HCT116 (cell line): ENCODE results near the gene BMPER. TPM values are rescaled to one million over a fixed set of nuclear protein-coding genes. Genes with fewer than 3 reads are reported as not detected.

Source experiments
- ATAC-seq: fragments of 200-7000 bp; cut with Tn5 transposase; 2 replicates; pipeline ENCODE4 v1.9.1; 2020; ENCODE audit warnings: mild to moderate bottlenecking, moderate library complexity
- BruUV-seq: library from RNA; stranded (reverse); fragments of 400-500 nt; replicated peaks from 2 replicates; lab custom pipeline; 2021; lab: Mats Ljungman, UMichigan
- CTCF ChIA-PET: fragments of 300-600 bp; sonication (Branson Sonifier 250); formaldehyde crosslinking; loops from one replicate; lab custom pipeline; 2021; ENCODE audit warnings: antibody characterized with exemption; lab: Charles Lee
- POLR2A ChIA-PET: fragments of 300-600, 350-600 bp; sonication (Branson Sonifier 250); formaldehyde crosslinking; loops from one replicate; lab custom pipeline; 2021; ENCODE audit warnings: antibody characterized with exemption; lab: Charles Lee
- RAD21 ChIA-PET, 2 experiments: fragments of 300-600 bp; sonication (Branson Sonifier 250); formaldehyde crosslinking; loops; one replicate each; lab custom pipeline; 2023; ENCODE audit warnings: low total read pairs in 2 of 2; ENCODE audit not compliant: uncharacterized antibody in 2 of 2, unreplicated experiment in 2 of 2, low non-redundant PET in 1 of 2; lab: Charles Lee
- DNase-seq: peaks from one replicate; pipeline ENCODE4 v3.0.0-alpha.2; 2010; ENCODE audit warnings: low read depth, low spot score
- H2AFZ ChIP-seq: fragments of 200-600 bp; shearing (Covaris generic), sonication (generic); 2 replicates; pipeline ENCODE4 v1.6.1; 2017; ENCODE audit warnings: low read depth, mixed run types, mixed read lengths, antibody characterized with exemption, low read length; ENCODE audit not compliant: poor library complexity, severe bottlenecking
- H3K27ac ChIP-seq: 2 replicates; pipeline ENCODE4 v1.5.1; 2012; ENCODE audit warnings: low read depth, low read length
- H3K27me3 ChIP-seq: fragments of 200-600 bp; sonication (generic); 2 replicates; pipeline ENCODE4 v1.6.1; 2016; ENCODE audit warnings: mixed run types, low read length, mixed read lengths; ENCODE audit not compliant: insufficient read depth
- H3K36me3 ChIP-seq, 2 experiments: fragments of 200-500 bp in 1 of 2; fragments of 200-600 bp in 1 of 2; sonication (Bioruptor generic) in 1 of 2; sonication (generic) in 1 of 2; 2 replicates each; pipeline versions ENCODE4 v1.5.1 to v1.6.1; 2014 to 2016; ENCODE audit warnings: low read length in 2 of 2, inconsistent platforms in 1 of 2, mixed read lengths in 1 of 2, mixed run types in 1 of 2; ENCODE audit not compliant: insufficient read depth in 2 of 2, control insufficient read depth in 1 of 2
- H3K4me1 ChIP-seq, 2 experiments: fragments of 200-600 bp in 1 of 2; sonication (generic) in 1 of 2; 2 replicates each; pipeline versions ENCODE4 v1.5.1 to v1.6.1; 2012 to 2017; ENCODE audit warnings: low read length in 2 of 2, inconsistent platforms in 1 of 2, mild to moderate bottlenecking in 1 of 2, mixed read lengths in 1 of 2, mixed run types in 1 of 2, moderate library complexity in 1 of 2; ENCODE audit not compliant: insufficient read depth in 2 of 2, control insufficient read depth in 1 of 2
- H3K4me2 ChIP-seq: fragments of 200-600 bp; sonication (generic); 2 replicates; pipeline ENCODE4 v1.6.1; 2017; ENCODE audit warnings: mixed run types, low read length, mixed read lengths
- H3K4me3 ChIP-seq, 2 experiments: fragments of 200-600 bp in 1 of 2; sonication (generic) in 1 of 2; replicated peaks in 1 of 2; 2 replicates each; pipeline ENCODE4 v1.5.1; 2011 to 2016; ENCODE audit warnings: low read length in 2 of 2, control low read depth in 1 of 2, low read depth in 1 of 2, mild to moderate bottlenecking in 1 of 2, mixed read lengths in 1 of 2, mixed run types in 1 of 2
- H3K79me2 ChIP-seq: fragments of 200-600 bp; sonication (generic); 2 replicates; pipeline ENCODE4 v1.6.1; 2017; ENCODE audit warnings: mild to moderate bottlenecking, mixed run types, low read length, moderate library complexity, mixed read lengths; ENCODE audit not compliant: insufficient read depth
- H3K9ac ChIP-seq: fragments of 200-600 bp; sonication (generic); 2 replicates; pipeline ENCODE4 v1.6.1; 2016; ENCODE audit warnings: low read length, mixed read lengths
- H3K9me2 ChIP-seq: fragments of 200-600 bp; sonication (generic), shearing (Covaris generic); 2 replicates; pipeline ENCODE4 v1.6.1; 2017; ENCODE audit warnings: mixed run types, mild to moderate bottlenecking, moderate library complexity; ENCODE audit not compliant: insufficient read depth
- H3K9me3 ChIP-seq, 2 experiments: fragments of 200-500 bp in 1 of 2; fragments of 200-600 bp in 1 of 2; sonication (Bioruptor generic) in 1 of 2; sonication (generic) in 1 of 2; 2 replicates each; pipeline ENCODE4 v1.6.1; 2014 to 2017; ENCODE audit warnings: low read length in 2 of 2, mixed read lengths in 2 of 2, inconsistent platforms in 1 of 2, low read depth in 1 of 2, mild to moderate bottlenecking in 1 of 2, mixed run types in 1 of 2, moderate library complexity in 1 of 2; ENCODE audit not compliant: control insufficient read depth in 1 of 2, insufficient read depth in 1 of 2
- H4K20me1 ChIP-seq: fragments of 200-600 bp; sonication (generic), shearing (Covaris generic); 2 replicates; pipeline ENCODE4 v1.6.1; 2017; ENCODE audit warnings: mixed run types, mild to moderate bottlenecking, moderate library complexity; ENCODE audit not compliant: insufficient read depth
- ATF3 ChIP-seq: IDR thresholded peaks from 2 replicates; pipeline ENCODE4 v1.6.1; 2012
- CEBPB ChIP-seq: IDR thresholded peaks from 2 replicates; pipeline ENCODE4 v1.6.1; 2012; ENCODE audit warnings: low read depth
- ELF1 ChIP-seq: IDR thresholded peaks from 2 replicates; pipeline ENCODE4 v1.6.1; 2012; ENCODE audit warnings: low read depth, borderline replicate concordance
- EZH2 ChIP-seq: fragments of 200-600 bp; sonication (generic); IDR thresholded peaks from 2 replicates; pipeline ENCODE4 v1.6.1; 2017; ENCODE audit warnings: antibody characterized with exemption, mixed run types
- EZH2phosphoT487 ChIP-seq: fragments of 200-600 bp; IDR thresholded peaks from 2 replicates; pipeline ENCODE4 v1.6.1; 2018; ENCODE audit warnings: antibody characterized with exemption, borderline replicate concordance
- JUND ChIP-seq: IDR thresholded peaks from 2 replicates; pipeline ENCODE4 v1.6.1; 2012
- POLR2AphosphoS5 ChIP-seq: IDR thresholded peaks from 2 replicates; pipeline ENCODE4 v1.6.1; 2011; ENCODE audit warnings: mild to moderate bottlenecking, low read depth, low read length, moderate library complexity
- REST ChIP-seq: IDR thresholded peaks from 2 replicates; pipeline ENCODE4 v1.6.1; 2012; ENCODE audit warnings: low read depth
- SIN3A ChIP-seq: IDR thresholded peaks from 2 replicates; pipeline ENCODE4 v1.6.1; 2012; ENCODE audit warnings: low read depth
- SP1 ChIP-seq: IDR thresholded peaks from 2 replicates; pipeline ENCODE4 v1.6.1; 2012; ENCODE audit warnings: low read depth
- SRF ChIP-seq: IDR thresholded peaks from 2 replicates; pipeline ENCODE4 v1.6.1; 2012; ENCODE audit warnings: low read depth
- ZFX ChIP-seq: fragments of 450-650 bp; IDR thresholded peaks from 2 replicates; pipeline ENCODE4 v1.6.1; 2017
- intact Hi-C: fragments of 100-400 bp; cut with micrococcal nuclease; formaldehyde crosslinking; loops from 2 replicates; pipeline ENCODE4 v1.10.0; 2022
- total RNA-seq: library from RNA; stranded (reverse); gene quantifications from one replicate; pipeline ENCODE4 v1.2.1, GENCODE V29; 2021; ENCODE audit not compliant: unreplicated experiment
- TF ChIP-seq, protein P1 (sequence below): IDR thresholded peaks from 2 replicates; pipeline ENCODE4 v1.6.1; 2011; ENCODE audit warnings: mild to moderate bottlenecking, low read length, moderate library complexity; ENCODE audit not compliant: insufficient replicate concordance; ENCODE audit errors: extremely low read depth
- TF ChIP-seq, protein P2 (sequence below): IDR thresholded peaks from 2 replicates; pipeline ENCODE4 v1.6.1; 2012
- TF ChIP-seq, protein P3 (sequence below), 3 experiments: fragments of 200-600 bp in 1 of 3; sonication (generic) in 1 of 3; IDR thresholded peaks in 2 of 3; conservative IDR thresholded peaks in 1 of 3; 2 replicates each; pipeline ENCODE4 v1.5.1; 2012 to 2017; ENCODE audit warnings: low read depth in 2 of 3, low read length in 2 of 3, antibody characterized with exemption in 1 of 3, borderline replicate concordance in 1 of 3, control low read depth in 1 of 3, mild to moderate bottlenecking in 1 of 3, mixed read lengths in 1 of 3, mixed run types in 1 of 3, moderate library complexity in 1 of 3; ENCODE audit not compliant: insufficient read depth in 1 of 3

BMPER gene
- total RNA-seq, 1 experiment from 2014 or later: not detected

- Histone ChIP-seq H3K4me2 (no peak overlapping the region), H3K4me3 (no peak overlapping the region), H3K9me2 (no peaks in the 10 kb centered on the region), H3K27me3 (no peaks in the 10 kb centered on the region), H3K9ac (no peak overlapping the region)
- BruUV-seq: no TSS peak
- intact Hi-C loops: no loop called here
- DNase-seq (no peak), ATAC-seq (no peak)
- POLR2A ChIA-PET: no interaction called here
- TF ChIP-seq CEBPB (no peak), ATF3 (no peak), SRF (no peak), EZH2 (no peak), EZH2phosphoT487 (no peak), JUND (no peak), POLR2AphosphoS5 (no peak), SP1 (no peak), ZFX (no peak), REST (no peak), ELF1 (no peak), SIN3A (no peak)
- TF ChIP-seq, protein P1, sequence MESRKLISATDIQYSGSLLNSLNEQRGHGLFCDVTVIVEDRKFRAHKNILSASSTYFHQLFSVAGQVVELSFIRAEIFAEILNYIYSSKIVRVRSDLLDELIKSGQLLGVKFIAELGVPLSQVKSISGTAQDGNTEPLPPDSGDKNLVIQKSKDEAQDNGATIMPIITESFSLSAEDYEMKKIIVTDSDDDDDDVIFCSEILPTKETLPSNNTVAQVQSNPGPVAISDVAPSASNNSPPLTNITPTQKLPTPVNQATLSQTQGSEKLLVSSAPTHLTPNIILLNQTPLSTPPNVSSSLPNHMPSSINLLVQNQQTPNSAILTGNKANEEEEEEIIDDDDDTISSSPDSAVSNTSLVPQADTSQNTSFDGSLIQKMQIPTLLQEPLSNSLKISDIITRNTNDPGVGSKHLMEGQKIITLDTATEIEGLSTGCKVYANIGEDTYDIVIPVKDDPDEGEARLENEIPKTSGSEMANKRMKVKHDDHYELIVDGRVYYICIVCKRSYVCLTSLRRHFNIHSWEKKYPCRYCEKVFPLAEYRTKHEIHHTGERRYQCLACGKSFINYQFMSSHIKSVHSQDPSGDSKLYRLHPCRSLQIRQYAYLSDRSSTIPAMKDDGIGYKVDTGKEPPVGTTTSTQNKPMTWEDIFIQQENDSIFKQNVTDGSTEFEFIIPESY: no peak
- TF ChIP-seq, protein P2, sequence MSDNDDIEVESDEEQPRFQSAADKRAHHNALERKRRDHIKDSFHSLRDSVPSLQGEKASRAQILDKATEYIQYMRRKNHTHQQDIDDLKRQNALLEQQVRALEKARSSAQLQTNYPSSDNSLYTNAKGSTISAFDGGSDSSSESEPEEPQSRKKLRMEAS: no peak
- TF ChIP-seq, protein P3, sequence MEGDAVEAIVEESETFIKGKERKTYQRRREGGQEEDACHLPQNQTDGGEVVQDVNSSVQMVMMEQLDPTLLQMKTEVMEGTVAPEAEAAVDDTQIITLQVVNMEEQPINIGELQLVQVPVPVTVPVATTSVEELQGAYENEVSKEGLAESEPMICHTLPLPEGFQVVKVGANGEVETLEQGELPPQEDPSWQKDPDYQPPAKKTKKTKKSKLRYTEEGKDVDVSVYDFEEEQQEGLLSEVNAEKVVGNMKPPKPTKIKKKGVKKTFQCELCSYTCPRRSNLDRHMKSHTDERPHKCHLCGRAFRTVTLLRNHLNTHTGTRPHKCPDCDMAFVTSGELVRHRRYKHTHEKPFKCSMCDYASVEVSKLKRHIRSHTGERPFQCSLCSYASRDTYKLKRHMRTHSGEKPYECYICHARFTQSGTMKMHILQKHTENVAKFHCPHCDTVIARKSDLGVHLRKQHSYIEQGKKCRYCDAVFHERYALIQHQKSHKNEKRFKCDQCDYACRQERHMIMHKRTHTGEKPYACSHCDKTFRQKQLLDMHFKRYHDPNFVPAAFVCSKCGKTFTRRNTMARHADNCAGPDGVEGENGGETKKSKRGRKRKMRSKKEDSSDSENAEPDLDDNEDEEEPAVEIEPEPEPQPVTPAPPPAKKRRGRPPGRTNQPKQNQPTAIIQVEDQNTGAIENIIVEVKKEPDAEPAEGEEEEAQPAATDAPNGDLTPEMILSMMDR (IDR thresholded peaks at IDR 0.05 in 2 of 3, conservative IDR thresholded peaks at IDR 0.05 in 1 of 3; ENCODE audit: borderline replicate concordance in 1 of 3, insufficient read depth in 1 of 3, low read depth in 2 of 3, low read length in 2 of 3): no peak
- TF ChIP-seq, all 23 proteins: peak for 0
- RAD21 ChIA-PET: no interaction called here
- Histone ChIP-seq H3K9me3 (no peaks in the 10 kb centered on the region), H3K79me2 (no peaks in the 10 kb centered on the region), H4K20me1 (no peaks in the 10 kb centered on the region), H3K27ac (no peak overlapping the region), H3K36me3 (no peaks in the 10 kb centered on the region), H3K4me1 (no peaks in the 10 kb centered on the region), H2AFZ (no peak overlapping the region)
- CTCF ChIA-PET: no interaction called here
Observed at GRCh38 chr7:33940503-33940902, 35.2 kb downstream of the BMPER start.
